ENCODE measurements around the gene PLEKHF1. TPM values are rescaled to one million over a fixed set of nuclear protein-coding genes. Genes with fewer than 3 reads are reported as not detected.

Gene PLEKHF1
- total RNA-seq, 6 experiments from 2014 or later = 1.4 to 2.8 (median 2.6) TPM

GRCh38 chr19:29655648-29656335 lies 9.5 kb upstream of the PLEKHF1 start:
- peaks cover 18% of the 10 kb centered on the region for H3K27me3 Mint-ChIP-seq (ENCODE audit: insufficient read depth)
- DNase-seq = no peak
- no peaks in the 10 kb centered on the region for H3K36me3 Mint-ChIP-seq (ENCODE audit: low read depth)
- no peaks in the 10 kb centered on the region for H3K9me3 Mint-ChIP-seq
- no peak for TF ChIP-seq CTCF (IDR thresholded peaks at IDR 0.05)
- no peak overlapping the region for H3K27ac Mint-ChIP-seq
- H3K4me3 Mint-ChIP-seq = no peak overlapping the region
- peaks cover 7% of the 10 kb centered on the region for H3K4me1 Mint-ChIP-seq (ENCODE audit: low read depth)

GRCh38 chr19:29658221-29658991 lies 6.9 kb upstream of the PLEKHF1 start:
- H3K36me3 Mint-ChIP-seq (ENCODE audit: low read depth) = no peaks in the 10 kb centered on the region

DNA sequence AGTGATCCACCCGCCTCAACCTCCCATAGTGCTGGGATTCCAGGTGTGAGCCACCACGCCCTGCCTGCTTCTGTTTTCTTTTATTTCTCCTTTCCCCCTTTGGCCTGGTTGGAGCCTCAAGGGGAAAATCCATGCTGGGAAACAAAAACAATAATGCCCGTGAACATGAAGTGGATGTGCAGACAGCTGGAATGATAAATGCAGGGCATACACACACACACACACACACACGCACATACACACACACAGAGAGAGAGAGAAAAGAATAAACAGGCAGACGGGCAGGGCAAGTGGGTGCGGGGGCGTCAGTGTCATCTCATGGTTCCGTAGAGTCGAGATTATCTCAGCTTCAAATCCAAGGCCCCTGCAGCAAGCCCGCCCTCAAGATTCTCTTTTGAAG lies 4.4 kb upstream of the PLEKHF1 start:
- Mint-ChIP-seq H3K9me3 (no peaks in the 10 kb centered on the region), H3K4me1 (ENCODE audit: low read depth) (peaks cover 34% of the 10 kb centered on the region), H3K27ac (no peak overlapping the region), H3K36me3 (ENCODE audit: low read depth) (no peaks in the 10 kb centered on the region), H3K4me3 (no peak overlapping the region), H3K27me3 (ENCODE audit: insufficient read depth) (no peaks in the 10 kb centered on the region; the same call in 1 of the 2 replicates)
- DNase-seq = no peak
- no peak for TF ChIP-seq CTCF (IDR thresholded peaks at IDR 0.05)

More at GRCh38 chr19:29658221-29658991, 6.9 kb upstream of the PLEKHF1 start:
- H3K4me1 Mint-ChIP-seq (ENCODE audit: low read depth) = peaks cover 23% of the 10 kb centered on the region
- H3K27me3 Mint-ChIP-seq (ENCODE audit: insufficient read depth) = peaks cover 11% of the 10 kb centered on the region
- DNase-seq = peak; percentile 25
- H3K4me3 Mint-ChIP-seq = no peak overlapping the region
- TF ChIP-seq CTCF (IDR thresholded peaks at IDR 0.05) = no peak
- H3K9me3 Mint-ChIP-seq = no peaks in the 10 kb centered on the region
- no peak overlapping the region for H3K27ac Mint-ChIP-seq

DNA sequence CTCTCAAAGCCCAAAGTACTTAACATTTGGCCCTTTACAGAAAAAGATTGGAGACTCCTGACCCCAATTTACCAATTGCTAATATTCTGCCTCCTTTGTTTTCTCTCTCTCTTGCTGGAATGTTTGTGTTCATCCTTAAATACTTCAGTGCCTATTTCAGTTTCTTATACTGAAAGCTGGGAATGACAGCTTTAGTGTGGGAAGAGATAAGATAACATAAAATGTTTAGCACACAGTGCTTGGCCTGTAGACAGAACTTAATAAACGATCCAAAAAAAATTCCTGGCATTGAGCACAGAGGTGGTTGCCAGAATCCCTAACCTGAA lies 3.0 kb upstream of the PLEKHF1 start:
- peak overlapping the region; percentile 98 for H3K27ac Mint-ChIP-seq

More for the DNA sequence above, 3.0 kb upstream of the PLEKHF1 start:
- no peak for DNase-seq
- no peak for TF ChIP-seq CTCF (IDR thresholded peaks at IDR 0.05)
- peaks cover 2% of the 10 kb centered on the region; the same call in 1 of the 2 replicates for H3K27me3 Mint-ChIP-seq (ENCODE audit: insufficient read depth)
- H3K4me3 Mint-ChIP-seq = peak overlapping the region; percentile 87
- H3K4me1 Mint-ChIP-seq (ENCODE audit: low read depth) = peaks cover 48% of the 10 kb centered on the region
- H3K36me3 Mint-ChIP-seq (ENCODE audit: low read depth) = no peaks in the 10 kb centered on the region
- H3K9me3 Mint-ChIP-seq = no peaks in the 10 kb centered on the region
